B cell (primary cell): ENCODE results near the gene TSHZ1.

Experiments used
- CTCF ChIP-seq: fragments of 200-600 bp; IDR thresholded peaks from one replicate; pipeline ENCODE4 v1.8.0; 2022; ENCODE audit warnings: antibody characterized with exemption, mild to moderate bottlenecking
- EZH2 ChIP-seq: IDR thresholded peaks from 2 replicates; pipeline ENCODE4 v1.6.1; 2012; ENCODE audit warnings: borderline replicate concordance, low read depth, mild to moderate bottlenecking, moderate library complexity, low read length; ENCODE audit not compliant: insufficient read depth, poor library complexity, severe bottlenecking

GRCh38 chr18:75264195-75264594 lies 53.6 kb downstream of the TSHZ1 start:
- no peak for TF ChIP-seq CTCF
- no peak for TF ChIP-seq EZH2
